Activated naive CD4-positive, alpha-beta T cell treated with anti-CD3 and anti-CD28 coated beads, Interleukin-2, amount 10 ng/mL, durations not matched to agents 7 days and 5 days (primary cell): ENCODE measurements around the gene ZDBF2.
"Not testable (repeated sequence)": the region's sequence is repeated elsewhere in the genome, so short reads cannot be mapped to it uniquely, and the experiment has no call there.

Experiments
- CTCF ChIA-PET: fragments of 350-600 bp; sonication (Branson Sonifier 250); formaldehyde crosslinking; loops from one replicate; lab custom pipeline; 2021; ENCODE audit warnings: antibody characterized with exemption; lab: Charles Lee
- DNase-seq: peaks from one replicate; pipeline ENCODE4 v3.0.0-alpha.2; 2020
- H3K27ac Mint-ChIP-seq: one replicate; pipeline ENCODE4 v1.8.0; 2021; ENCODE audit warnings: mild to moderate bottlenecking, moderate library complexity, mixed read lengths
- H3K27me3 Mint-ChIP-seq: one replicate; pipeline ENCODE4 v1.8.0; 2021; ENCODE audit warnings: mild to moderate bottlenecking, mixed read lengths
- H3K36me3 Mint-ChIP-seq: one replicate; pipeline ENCODE4 v1.8.0; 2021; ENCODE audit warnings: mixed read lengths
- H3K4me1 Mint-ChIP-seq: one replicate; pipeline ENCODE4 v1.8.0; 2021; ENCODE audit warnings: mixed read lengths
- H3K4me3 Mint-ChIP-seq: one replicate; pipeline ENCODE4 v1.8.0; 2021; ENCODE audit warnings: mild to moderate bottlenecking, moderate library complexity, mixed read lengths
- H3K9me3 Mint-ChIP-seq: one replicate; pipeline ENCODE4 v1.8.0; 2021; ENCODE audit warnings: mixed read lengths

ZDBF2 gene

DNA sequence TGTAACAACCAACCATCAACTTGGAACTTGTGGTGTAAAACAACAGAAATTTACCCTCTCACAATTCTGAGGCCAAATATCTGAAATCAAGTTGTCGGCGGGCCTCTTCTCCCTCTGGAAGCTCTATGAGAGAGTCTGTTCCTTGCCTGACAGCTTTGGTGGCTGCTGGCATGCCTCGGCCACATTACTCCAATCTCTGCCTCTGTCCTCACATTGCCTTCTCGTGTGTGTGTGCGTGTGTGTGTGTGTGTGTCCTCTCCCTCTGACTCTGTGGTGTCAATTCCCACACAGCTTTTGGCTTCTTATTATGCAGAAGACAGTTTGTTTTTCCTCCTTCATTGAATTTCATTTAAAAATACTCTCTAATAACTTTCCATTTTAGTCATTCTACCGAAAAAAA is 50.4 kb downstream of the ZDBF2 start:
- Mint-ChIP-seq H3K27me3 (no peaks in the 10 kb centered on the region), H3K9me3 (no peaks in the 10 kb centered on the region), H3K4me3 (no peak overlapping the region), H3K4me1 (no peaks in the 10 kb centered on the region), H3K36me3 (no peaks in the 10 kb centered on the region), H3K27ac (no peak overlapping the region)
- CTCF ChIA-PET, result no interaction called here
- DNase-seq, result no peak

DNA sequence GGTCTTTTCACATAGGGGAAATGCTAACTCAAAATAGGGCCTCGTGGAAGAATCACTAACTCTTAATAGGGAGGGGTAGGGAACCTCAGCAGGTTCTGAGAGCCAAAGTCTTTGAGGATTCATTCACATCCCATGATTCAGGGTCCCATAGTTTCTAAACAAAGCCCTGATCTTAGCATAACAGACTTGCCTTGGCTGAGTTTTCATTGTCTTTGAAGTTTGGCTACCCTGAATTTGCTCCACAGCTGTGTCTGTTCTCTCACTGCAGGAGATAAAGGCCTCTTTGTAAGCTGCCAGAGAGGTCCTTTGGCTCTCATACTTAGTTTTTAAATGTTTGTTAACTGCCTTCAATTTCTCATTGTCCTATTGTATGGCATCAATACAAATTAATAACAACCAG is 54.5 kb downstream of the ZDBF2 start:
- H3K9me3 Mint-ChIP-seq, result no peaks in the 10 kb centered on the region
- H3K27me3 Mint-ChIP-seq, result no peaks in the 10 kb centered on the region
- no peak overlapping the region for H3K27ac Mint-ChIP-seq
- no peaks in the 10 kb centered on the region for H3K4me1 Mint-ChIP-seq
- DNase-seq, result no peak
- CTCF ChIA-PET, result no interaction called here
- H3K36me3 Mint-ChIP-seq, result no peaks in the 10 kb centered on the region
- no peak overlapping the region for H3K4me3 Mint-ChIP-seq

DNA sequence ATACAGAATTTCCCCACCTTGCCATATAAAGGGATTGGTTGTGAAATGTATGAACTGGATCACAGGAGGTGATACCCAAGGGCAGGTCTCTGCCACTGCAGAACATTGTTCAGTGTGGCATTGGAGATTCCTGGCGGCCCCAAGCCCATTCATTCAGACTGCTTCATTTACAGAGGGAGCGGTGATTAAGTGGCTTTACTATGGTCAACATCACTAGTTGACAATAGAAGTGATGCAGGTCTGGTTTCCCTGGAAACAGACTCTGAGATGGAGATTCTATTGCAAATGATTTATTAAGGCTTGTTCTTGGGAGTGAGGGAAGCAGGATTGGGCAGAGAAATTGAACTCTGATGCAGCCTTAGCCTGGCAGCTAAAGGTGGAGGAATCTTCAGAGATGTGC is 62.4 kb downstream of the ZDBF2 start:
- Mint-ChIP-seq H3K27ac (no peak overlapping the region), H3K9me3 (no peaks in the 10 kb centered on the region), H3K36me3 (no peaks in the 10 kb centered on the region), H3K27me3 (no peaks in the 10 kb centered on the region), H3K4me3 (no peak overlapping the region), H3K4me1 (no peaks in the 10 kb centered on the region)
- no peak for DNase-seq
- CTCF ChIA-PET, result no interaction called here

DNA sequence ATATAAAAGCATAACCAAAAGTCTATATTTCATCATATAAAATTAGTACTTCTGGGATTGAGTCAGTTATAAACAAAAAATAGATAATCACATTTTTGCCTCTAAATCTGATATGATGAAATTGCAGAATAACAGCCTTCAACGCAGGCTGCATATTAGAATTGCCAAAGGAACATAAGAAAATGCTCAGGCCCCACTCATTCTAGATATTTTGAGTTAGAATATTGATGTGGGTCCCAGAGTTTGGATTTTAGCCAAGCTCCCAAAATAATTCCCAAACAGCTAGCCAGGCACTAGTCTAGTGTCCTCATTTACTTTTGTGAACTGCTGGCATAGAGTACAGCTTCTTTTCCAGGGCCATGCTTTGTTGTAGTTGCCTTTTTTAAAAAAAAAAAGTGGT is 63.5 kb downstream of the ZDBF2 start:
- DNase-seq, result no peak
- Mint-ChIP-seq H3K4me3 (no peak overlapping the region), H3K4me1 (no peaks in the 10 kb centered on the region), H3K27me3 (no peaks in the 10 kb centered on the region), H3K9me3 (no peaks in the 10 kb centered on the region), H3K27ac (no peak overlapping the region), H3K36me3 (no peaks in the 10 kb centered on the region)
- CTCF ChIA-PET, result no interaction called here

DNA sequence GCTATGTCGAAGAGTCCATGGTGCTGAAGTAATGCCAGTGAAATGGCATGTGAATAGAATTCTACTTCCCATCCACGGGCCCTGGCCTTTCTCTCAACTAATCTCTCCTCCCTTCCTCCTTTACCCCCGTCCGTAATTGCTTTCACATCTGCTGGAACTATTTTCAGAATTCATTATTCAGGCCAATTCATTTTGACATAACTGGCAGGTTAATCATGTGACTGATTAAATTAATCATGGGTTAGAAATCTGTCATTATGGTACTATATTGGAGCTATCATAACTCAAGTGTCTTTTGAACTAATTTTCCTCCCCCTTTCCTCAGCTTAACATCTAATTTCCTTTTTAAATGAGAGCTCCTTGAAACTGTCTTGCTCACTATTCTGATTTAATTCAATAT is 66.9 kb downstream of the ZDBF2 start:
- Mint-ChIP-seq H3K4me3 (no peak overlapping the region), H3K36me3 (no peaks in the 10 kb centered on the region), H3K4me1 (no peaks in the 10 kb centered on the region), H3K9me3 (no peaks in the 10 kb centered on the region), H3K27ac (no peak overlapping the region), H3K27me3 (no peaks in the 10 kb centered on the region)
- CTCF ChIA-PET, result no interaction called here
- DNase-seq, result no peak

DNA sequence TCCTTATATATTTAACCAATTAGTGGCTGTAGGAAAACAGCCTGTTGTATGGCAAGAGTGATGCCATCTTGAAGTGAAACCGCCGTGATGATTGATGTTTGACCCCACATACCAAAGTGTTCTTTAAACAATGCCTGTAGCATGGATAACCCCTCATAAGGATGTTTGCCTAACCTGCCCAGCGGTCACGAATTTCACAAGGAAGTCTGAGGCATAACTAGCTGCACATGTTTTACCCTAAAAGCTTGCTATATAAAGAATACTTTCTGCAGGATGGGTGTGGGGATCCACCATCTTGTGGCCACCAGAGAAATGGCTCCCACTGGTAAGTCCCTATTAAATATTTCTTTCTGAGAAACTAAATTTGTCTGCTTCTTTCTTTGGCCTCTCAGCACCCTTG is 68.7 kb downstream of the ZDBF2 start:
- Mint-ChIP-seq H3K9me3 (no peaks in the 10 kb centered on the region), H3K4me3 (no peak overlapping the region), H3K4me1 (no peaks in the 10 kb centered on the region), H3K27me3 (no peaks in the 10 kb centered on the region), H3K36me3 (no peaks in the 10 kb centered on the region), H3K27ac (no peak overlapping the region)
- no peak for DNase-seq
- CTCF ChIA-PET, result no interaction called here

DNA sequence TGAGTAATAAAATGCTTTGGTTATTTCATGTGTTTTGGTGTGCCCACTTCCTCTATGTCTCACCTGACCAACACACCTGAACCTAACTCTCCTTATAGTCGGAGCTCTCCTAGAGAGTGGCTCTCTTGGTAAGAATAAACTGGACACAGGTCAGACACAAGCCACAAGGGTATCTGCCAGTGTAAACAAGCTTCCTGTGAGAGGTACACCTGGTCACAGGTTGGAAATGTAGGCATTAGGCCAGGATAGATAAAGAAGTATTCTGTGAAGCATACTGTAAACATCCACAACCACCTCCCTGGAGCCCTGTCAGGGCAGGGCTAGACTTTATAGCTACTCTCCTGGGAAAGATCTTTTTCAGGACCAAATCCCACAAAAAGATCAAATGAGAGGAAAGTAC is 69.4 kb downstream of the ZDBF2 start:
- no peaks in the 10 kb centered on the region for H3K9me3 Mint-ChIP-seq
- CTCF ChIA-PET, result no interaction called here
- no peaks in the 10 kb centered on the region for H3K27me3 Mint-ChIP-seq

DNA sequence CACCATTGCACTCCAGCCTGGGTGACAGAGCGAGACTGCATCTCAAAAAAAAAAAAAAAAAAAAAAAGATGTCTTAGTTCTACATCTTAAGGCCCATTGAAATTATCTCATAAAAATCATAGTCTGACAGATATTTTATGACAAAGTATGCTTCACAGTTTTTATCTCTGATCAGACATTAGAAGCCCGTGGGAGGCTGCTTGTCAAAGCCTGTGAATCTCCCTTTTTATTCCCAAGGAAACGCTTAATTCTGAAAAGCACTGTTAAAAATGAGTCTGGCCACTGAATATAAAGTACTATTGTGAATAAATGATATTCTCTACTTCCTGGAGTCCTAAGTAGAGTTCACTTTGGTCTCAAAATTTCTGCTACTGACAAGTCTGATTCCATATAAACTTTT is 71.1 kb downstream of the ZDBF2 start:
- no peaks in the 10 kb centered on the region for H3K9me3 Mint-ChIP-seq
- CTCF ChIA-PET, result no interaction called here

More for the DNA sequence above, 69.4 kb downstream of the ZDBF2 start:
- H3K27ac Mint-ChIP-seq, result no peak overlapping the region
- DNase-seq, result no peak
- H3K4me3 Mint-ChIP-seq, result no peak overlapping the region
- H3K4me1 Mint-ChIP-seq, result no peaks in the 10 kb centered on the region
- H3K36me3 Mint-ChIP-seq, result no peaks in the 10 kb centered on the region

DNA sequence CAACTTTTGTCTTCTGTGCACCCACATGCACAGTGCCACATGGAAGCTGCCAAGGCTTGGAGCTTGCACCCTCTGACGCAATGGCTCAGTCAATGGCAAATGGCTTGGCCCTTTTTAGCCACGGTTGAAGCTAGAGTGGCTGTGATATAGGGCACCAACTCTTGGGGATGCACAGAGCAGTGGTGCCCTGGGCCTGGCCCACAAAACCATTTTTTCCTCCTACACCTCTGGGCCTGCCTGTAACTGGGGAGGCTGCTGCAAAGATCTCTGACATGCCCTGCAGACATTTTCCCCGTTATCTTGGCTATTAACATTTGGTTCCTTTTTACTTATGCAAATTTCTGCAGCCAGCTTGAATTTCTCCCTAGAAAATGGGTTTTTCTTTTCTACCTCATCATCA is 74.9 kb downstream of the ZDBF2 start:
- H3K27ac Mint-ChIP-seq, result no peak overlapping the region
- H3K4me3 Mint-ChIP-seq, result no peak overlapping the region
- H3K36me3 Mint-ChIP-seq, result no peaks in the 10 kb centered on the region
- CTCF ChIA-PET, result interaction anchor here (0.6 kb wide), 1 partner anchor 87 kb away, joined by 4 read pairs; no protein-coding TSS in a partner anchor
- H3K27me3 Mint-ChIP-seq, result no peaks in the 10 kb centered on the region
- H3K9me3 Mint-ChIP-seq, result no peaks in the 10 kb centered on the region
- DNase-seq, result no peak
- no peaks in the 10 kb centered on the region for H3K4me1 Mint-ChIP-seq

More for the DNA sequence above, 71.1 kb downstream of the ZDBF2 start:
- DNase-seq, result no peak
- H3K4me3 Mint-ChIP-seq, result no peak overlapping the region
- H3K36me3 Mint-ChIP-seq, result no peaks in the 10 kb centered on the region
- H3K27ac Mint-ChIP-seq, result no peak overlapping the region
- no peaks in the 10 kb centered on the region for H3K27me3 Mint-ChIP-seq
- H3K4me1 Mint-ChIP-seq, result no peaks in the 10 kb centered on the region

DNA sequence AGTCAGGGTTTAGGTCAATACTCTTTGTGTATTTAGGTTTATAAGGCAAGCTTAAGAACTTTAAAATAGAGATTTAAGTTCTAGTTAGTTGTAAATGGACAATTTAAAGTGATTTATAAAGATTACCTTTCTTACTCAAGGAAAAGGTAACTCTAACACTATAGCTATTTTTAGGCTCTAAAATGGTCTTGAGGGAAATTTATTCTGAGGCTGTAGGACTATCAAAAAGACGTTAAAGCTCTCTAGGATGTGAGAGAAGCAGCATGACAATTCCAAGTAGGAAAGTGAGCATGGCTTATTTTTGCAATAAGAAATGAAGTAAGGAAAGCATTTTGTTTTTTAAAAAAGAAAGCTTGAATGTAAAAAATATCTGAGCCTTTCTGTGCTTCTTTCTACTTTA is 78.1 kb downstream of the ZDBF2 start:
- DNase-seq, result no peak
- CTCF ChIA-PET, result no interaction called here
- Mint-ChIP-seq H3K4me1 (no peaks in the 10 kb centered on the region), H3K4me3 (no peak overlapping the region), H3K9me3 (no peaks in the 10 kb centered on the region), H3K27ac (no peak overlapping the region), H3K36me3 (no peaks in the 10 kb centered on the region), H3K27me3 (peaks cover 3% of the 10 kb centered on the region)

DNA sequence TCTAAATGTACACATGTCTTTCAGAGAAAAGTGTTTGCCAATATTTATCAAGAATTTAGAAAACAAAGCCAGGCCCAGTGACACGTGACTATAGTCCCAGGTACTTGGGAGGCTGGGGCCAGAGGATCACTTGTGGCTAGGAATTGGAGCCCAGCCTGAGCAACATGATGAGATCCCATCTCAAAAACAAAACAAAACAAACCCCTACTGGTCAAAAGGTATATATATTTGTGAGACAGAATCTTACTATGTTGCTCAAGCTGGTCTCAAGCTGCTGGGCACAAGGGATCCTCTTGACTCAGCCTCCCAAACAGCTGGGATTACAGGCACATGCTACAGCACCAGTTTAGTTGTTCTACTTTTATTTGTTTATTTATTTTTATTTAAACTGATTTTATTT is 79.2 kb downstream of the ZDBF2 start:
- H3K4me1 Mint-ChIP-seq, result no peaks in the 10 kb centered on the region
- no peak overlapping the region for H3K4me3 Mint-ChIP-seq
- H3K9me3 Mint-ChIP-seq, result peaks cover 3% of the 10 kb centered on the region
- DNase-seq, result no peak
- H3K36me3 Mint-ChIP-seq, result no peaks in the 10 kb centered on the region
- H3K27ac Mint-ChIP-seq, result no peak overlapping the region
- CTCF ChIA-PET, result interaction anchor here (1.1 kb wide), 1 partner anchor 14 kb away, joined by 4 read pairs; no protein-coding TSS in a partner anchor
- H3K27me3 Mint-ChIP-seq, result peaks cover 4% of the 10 kb centered on the region

DNA sequence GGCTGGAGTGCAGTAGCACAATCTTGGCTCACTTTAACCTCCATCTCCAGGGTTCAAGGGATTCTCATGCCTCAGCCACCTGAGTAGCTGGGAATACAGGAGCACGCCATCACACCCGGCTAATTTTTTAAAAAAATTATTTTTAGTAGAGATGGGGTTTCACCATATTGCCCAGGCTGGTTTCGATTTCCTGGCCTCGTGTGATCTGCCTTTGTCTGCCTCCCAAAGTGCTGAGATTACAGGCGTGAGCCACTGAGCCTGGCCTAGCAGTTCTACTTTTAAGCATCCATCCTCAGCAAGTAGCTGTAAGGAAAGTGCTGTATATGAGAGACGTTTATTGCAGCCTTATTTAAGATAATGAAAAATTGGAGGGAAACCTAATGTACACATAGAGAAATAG is 79.7 kb downstream of the ZDBF2 start:
- CTCF ChIA-PET, result interaction anchor here (0.6 to 1.1 kb wide), 2 partner anchors 14 to 403 kb away, joined by 3 to 4 read pairs; no protein-coding TSS in a partner anchor
- no peaks in the 10 kb centered on the region for H3K4me1 Mint-ChIP-seq
- no peak for DNase-seq
- no peak overlapping the region for H3K27ac Mint-ChIP-seq
- H3K9me3 Mint-ChIP-seq, result peaks cover 3% of the 10 kb centered on the region
- H3K27me3 Mint-ChIP-seq, result peaks cover 4% of the 10 kb centered on the region
- H3K4me3 Mint-ChIP-seq, result no peak overlapping the region
- H3K36me3 Mint-ChIP-seq, result no peaks in the 10 kb centered on the region

DNA sequence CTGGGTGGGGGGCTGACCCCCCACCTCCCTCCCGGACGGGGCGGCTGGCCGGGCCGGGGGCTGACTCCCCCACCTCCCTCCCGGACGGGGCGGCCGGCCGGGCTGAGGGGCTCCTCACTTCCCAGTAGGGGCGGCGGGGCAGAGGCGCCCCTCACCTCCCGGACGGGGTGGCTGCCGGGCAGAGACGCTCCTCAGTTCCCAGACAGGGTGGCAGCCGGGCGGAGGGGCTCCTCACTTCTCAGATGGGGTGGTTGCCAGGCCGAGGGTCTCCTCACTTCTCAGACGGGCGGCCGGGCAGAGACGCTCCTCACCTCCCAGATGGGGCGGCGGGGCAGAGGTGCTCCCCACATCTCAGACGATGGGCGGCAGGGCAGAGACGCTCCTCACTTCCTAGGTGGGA is 82.4 kb downstream of the ZDBF2 start:
- H3K9me3 Mint-ChIP-seq, H3K27me3 Mint-ChIP-seq, H3K4me1 Mint-ChIP-seq, H3K27ac Mint-ChIP-seq, CTCF ChIA-PET, DNase-seq, H3K36me3 Mint-ChIP-seq, H3K4me3 Mint-ChIP-seq: not testable (repeated sequence)

DNA sequence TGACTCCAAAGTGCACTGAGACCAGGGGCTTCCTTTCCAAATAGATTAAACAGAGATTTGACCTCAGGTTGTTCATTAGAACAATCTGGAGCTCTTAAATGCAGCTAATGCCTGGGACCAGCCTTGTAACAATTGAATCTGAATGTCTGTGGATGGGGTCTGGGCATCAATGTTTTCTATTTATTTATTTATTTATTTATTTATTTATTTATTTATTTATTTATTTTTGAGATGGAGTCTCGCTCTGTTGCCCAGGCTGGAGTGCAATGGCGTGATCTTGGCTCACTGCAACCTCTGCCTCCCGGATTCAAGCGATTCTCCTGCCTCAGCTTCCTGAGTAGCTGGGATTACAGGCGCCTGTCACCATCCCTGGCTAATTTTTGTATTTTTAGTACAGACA is 86.4 kb downstream of the ZDBF2 start:
- CTCF ChIA-PET, H3K27me3 Mint-ChIP-seq, H3K4me1 Mint-ChIP-seq, H3K36me3 Mint-ChIP-seq, H3K4me3 Mint-ChIP-seq, H3K27ac Mint-ChIP-seq, DNase-seq, H3K9me3 Mint-ChIP-seq: not testable (repeated sequence)

DNA sequence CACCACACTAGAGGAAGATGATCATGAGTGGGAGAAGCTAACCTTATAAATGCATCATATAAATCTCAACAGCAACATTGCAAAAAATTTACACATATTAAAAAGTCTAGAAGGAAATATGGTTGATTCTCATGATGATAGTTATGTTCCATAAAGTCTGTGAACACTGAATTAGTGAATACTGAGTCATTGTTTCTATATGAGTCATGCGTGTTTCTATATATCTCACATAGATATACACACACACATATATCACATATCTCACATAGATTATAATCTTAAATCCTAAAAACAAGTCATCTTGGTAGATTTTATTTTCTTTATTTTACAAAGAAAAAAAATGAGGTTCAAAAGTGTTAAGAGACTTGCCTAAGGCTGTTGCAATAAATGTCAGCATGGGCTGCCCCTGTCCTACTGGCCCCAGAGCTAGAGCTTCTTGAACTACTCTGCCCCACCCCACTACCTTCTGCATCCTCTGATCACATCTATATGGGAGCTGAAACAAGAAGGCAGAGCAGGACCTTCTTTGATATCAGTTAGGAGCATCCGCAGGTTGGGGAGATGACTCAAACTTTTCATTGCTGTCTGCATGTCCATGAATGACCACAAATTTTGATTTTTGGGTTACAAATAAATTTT is 87.1 kb downstream of the ZDBF2 start:
- CTCF ChIA-PET, result no interaction called here
- no peak for DNase-seq
- peaks cover 7% of the 10 kb centered on the region for H3K27me3 Mint-ChIP-seq
- H3K27ac Mint-ChIP-seq, result no peak overlapping the region
- H3K4me1 Mint-ChIP-seq, result no peaks in the 10 kb centered on the region
- no peak overlapping the region for H3K4me3 Mint-ChIP-seq
- peaks cover 3% of the 10 kb centered on the region for H3K9me3 Mint-ChIP-seq
- no peaks in the 10 kb centered on the region for H3K36me3 Mint-ChIP-seq
